SK-N-SH treated with all-trans-retinoic acid at 6 μM for 48 hours (cell line): Measurements from ENCODE around the gene DCP2.

Experiments used
- ZC3H10 ChIP-seq: fragments of 250-450 bp; sonication (Bioruptor Pico); IDR thresholded peaks from 2 replicates; pipeline ENCODE4 v1.5.1; 2021; ENCODE audit warnings: mild to moderate bottlenecking, moderate library complexity
- ZNF565 ChIP-seq: fragments of 450-650 bp; formaldehyde crosslinking; conservative IDR thresholded peaks from 2 replicates; pipeline ENCODE4 v1.5.0; 2020; ENCODE audit warnings: low read depth, mild to moderate bottlenecking, moderate library complexity
- ZNF70 ChIP-seq: fragments of 450-650 bp; formaldehyde crosslinking; IDR thresholded peaks from 2 replicates; pipeline ENCODE4 v1.5.0; 2020; ENCODE audit warnings: mild to moderate bottlenecking, moderate library complexity
- ZNF8 ChIP-seq: fragments of 450-650 bp; formaldehyde crosslinking; IDR thresholded peaks from 2 replicates; pipeline ENCODE4 v1.5.0; 2020; ENCODE audit warnings: mild to moderate bottlenecking, moderate library complexity

- TF ChIP-seq ZNF8 (CRISPR knock-in tag): no peak
- no peak for TF ChIP-seq ZNF565 (CRISPR knock-in tag)
- TF ChIP-seq ZNF70 (CRISPR knock-in tag): no peak
- TF ChIP-seq ZC3H10 (CRISPR knock-in tag): no peak
Observed at GRCh38 chr5:113031104-113031503, 54.5 kb downstream of the DCP2 start.
